ENCODE data around the gene ZEB2. TPM values are rescaled to one million over a fixed set of nuclear protein-coding genes. Genes with fewer than 3 reads are reported as not detected.

ZEB2 gene
- total RNA-seq = 0.51 TPM in 2 replicates

GRCh38 chr2:144519934-144520731, at the start of gene ZEB2:
Gene ZEB2, minus strand, starts transcription at chr2:144520119. Its CDS starts 2,769 bp downstream, at chr2:144517350.
- peak in 1 of 2 donors; percentile 75 for DNase-seq (ENCODE audit: low read depth in 2 of 2)

- DNase-seq (ENCODE audit: low read depth in 2 of 2) = no peak
These were observed 47.8 kb upstream of the ZEB2 start for GRCh38 chr2:144567745-144568144.

- no peak for DNase-seq (ENCODE audit: low read depth in 2 of 2)
These were observed 46.5 kb upstream of the ZEB2 start for GRCh38 chr2:144566448-144566847.

GRCh38 chr2:144560251-144560650, 40.3 kb upstream of the ZEB2 start:
- DNase-seq (ENCODE audit: low read depth in 2 of 2) = no peak

GRCh38 chr2:144559681-144560080, 39.8 kb upstream of the ZEB2 start:
- DNase-seq (ENCODE audit: low read depth in 2 of 2) = no peak

GRCh38 chr2:144559242-144559641, 39.3 kb upstream of the ZEB2 start:
- no peak for DNase-seq (ENCODE audit: low read depth in 2 of 2)

GRCh38 chr2:144554492-144555210, 34.7 kb upstream of the ZEB2 start:
- no peak for DNase-seq (ENCODE audit: low read depth in 2 of 2)

- DNase-seq (ENCODE audit: low read depth in 2 of 2) = peak in 1 of 2 donors; percentile 62
These were observed 33.5 kb upstream of the ZEB2 start for GRCh38 chr2:144553379-144553778.

- DNase-seq (ENCODE audit: low read depth in 2 of 2) = no peak
These were observed 32.9 kb upstream of the ZEB2 start for GRCh38 chr2:144552821-144553220.

GRCh38 chr2:144550911-144551310, 31.0 kb upstream of the ZEB2 start:
- no peak for DNase-seq (ENCODE audit: low read depth in 2 of 2)

GRCh38 chr2:144550084-144550483, 30.2 kb upstream of the ZEB2 start:
- DNase-seq (ENCODE audit: low read depth in 2 of 2) = no peak

GRCh38 chr2:144548532-144549191, 28.7 kb upstream of the ZEB2 start:
- DNase-seq (ENCODE audit: low read depth in 2 of 2) = no peak

GRCh38 chr2:144548088-144548487, 28.2 kb upstream of the ZEB2 start:
- DNase-seq (ENCODE audit: low read depth in 2 of 2) = no peak

- no peak for DNase-seq (ENCODE audit: low read depth in 2 of 2)
These were observed 27.6 kb upstream of the ZEB2 start for GRCh38 chr2:144547494-144547893.

GRCh38 chr2:144546933-144547332, 27.0 kb upstream of the ZEB2 start:
- DNase-seq (ENCODE audit: low read depth in 2 of 2) = peak; percentile 18 to 70

- DNase-seq (ENCODE audit: low read depth in 2 of 2) = no peak
These were observed 25.9 kb upstream of the ZEB2 start for GRCh38 chr2:144545787-144546186.

GRCh38 chr2:144544053-144544452, 24.1 kb upstream of the ZEB2 start:
- DNase-seq (ENCODE audit: low read depth in 2 of 2) = no peak

- no peak for DNase-seq (ENCODE audit: low read depth in 2 of 2)
These were observed 21.5 kb upstream of the ZEB2 start for GRCh38 chr2:144541396-144541795.

GRCh38 chr2:144539289-144539782, 19.4 kb upstream of the ZEB2 start:
- DNase-seq (ENCODE audit: low read depth in 2 of 2) = no peak

- DNase-seq (ENCODE audit: low read depth in 2 of 2) = no peak
These were observed 15.4 kb upstream of the ZEB2 start for GRCh38 chr2:144535300-144535699.

- DNase-seq (ENCODE audit: low read depth in 2 of 2) = no peak
These were observed 13.3 kb upstream of the ZEB2 start for GRCh38 chr2:144533221-144533620.

- no peak for DNase-seq (ENCODE audit: low read depth in 2 of 2)
These were observed 10.7 kb upstream of the ZEB2 start for GRCh38 chr2:144530596-144530995.
